Measurements from ENCODE around the gene USH2A. TPM values are rescaled to one million over a fixed set of nuclear protein-coding genes. Genes with fewer than 3 reads are reported as not detected.

Gene USH2A
- total RNA-seq, 2 experiments from 2014 or later: not detected

GRCh38 chr1:216044538-216044937 is 378.7 kb downstream of the USH2A start:
- ATAC-seq (no peak), DNase-seq (no peak)
- Mint-ChIP-seq H3K9me3 (peaks cover 5% of the 10 kb centered on the region), H3K4me3 (no peak overlapping the region), H3K27ac (no peak overlapping the region), H3K27me3 (no peaks in the 10 kb centered on the region), H3K4me1 (ENCODE audit: low read depth) (no peaks in the 10 kb centered on the region), H3K36me3 (ENCODE audit: low read depth) (no peaks in the 10 kb centered on the region)
- intact Hi-C loops (cut with micrococcal nuclease): no loop called here
- ChIA-PET POLR2A (no interaction called here), CTCF (no interaction called here)
- no peak for TF ChIP-seq CTCF (IDR thresholded peaks at IDR 0.05)

GRCh38 chr1:216034506-216034905 is 388.7 kb downstream of the USH2A start:
- H3K27ac Mint-ChIP-seq: no peak overlapping the region
- ChIA-PET POLR2A (no interaction called here), CTCF (no interaction called here)
- H3K36me3 Mint-ChIP-seq (ENCODE audit: low read depth): no peaks in the 10 kb centered on the region
- no peak for TF ChIP-seq CTCF (IDR thresholded peaks at IDR 0.05)
- H3K4me3 Mint-ChIP-seq: no peak overlapping the region
- no peak for DNase-seq
- H3K4me1 Mint-ChIP-seq (ENCODE audit: low read depth): no peaks in the 10 kb centered on the region
- H3K27me3 Mint-ChIP-seq: no peaks in the 10 kb centered on the region
- peaks cover 2% of the 10 kb centered on the region for H3K9me3 Mint-ChIP-seq
- ATAC-seq: no peak
- intact Hi-C loops (cut with micrococcal nuclease): no loop called here

GRCh38 chr1:216032961-216033614 is 390.2 kb downstream of the USH2A start:
- POLR2A ChIA-PET: no interaction called here
- intact Hi-C loops (cut with micrococcal nuclease): no loop called here
- TF ChIP-seq CTCF (IDR thresholded peaks at IDR 0.05): no peak
- DNase-seq: no peak
- CTCF ChIA-PET: no interaction called here
- Mint-ChIP-seq H3K4me1 (ENCODE audit: low read depth) (no peaks in the 10 kb centered on the region), H3K36me3 (ENCODE audit: low read depth) (no peaks in the 10 kb centered on the region), H3K27me3 (no peaks in the 10 kb centered on the region), H3K9me3 (peaks cover 4% of the 10 kb centered on the region), H3K4me3 (no peak overlapping the region), H3K27ac (no peak overlapping the region)
- ATAC-seq: no peak

- CTCF ChIA-PET: no interaction called here
Observed at GRCh38 chr1:216032284-216032683, 391.0 kb downstream of the USH2A start.

GRCh38 chr1:216028631-216029030 is 394.6 kb downstream of the USH2A start:
- no peak overlapping the region for H3K27ac Mint-ChIP-seq
- H3K4me3 Mint-ChIP-seq: no peak overlapping the region
- ChIA-PET CTCF (no interaction called here), POLR2A (no interaction called here)
- no peak for TF ChIP-seq CTCF (IDR thresholded peaks at IDR 0.05)
- ATAC-seq: no peak
- peaks cover 5% of the 10 kb centered on the region for H3K9me3 Mint-ChIP-seq
- H3K4me1 Mint-ChIP-seq (ENCODE audit: low read depth): no peaks in the 10 kb centered on the region
- intact Hi-C loops (cut with micrococcal nuclease): no loop called here
- H3K36me3 Mint-ChIP-seq (ENCODE audit: low read depth): no peaks in the 10 kb centered on the region
- no peak for DNase-seq
- H3K27me3 Mint-ChIP-seq: no peaks in the 10 kb centered on the region

More at GRCh38 chr1:216032284-216032683, 391.0 kb downstream of the USH2A start:
- Mint-ChIP-seq H3K9me3 (peaks cover 4% of the 10 kb centered on the region), H3K27ac (no peak overlapping the region), H3K4me3 (no peak overlapping the region), H3K27me3 (no peaks in the 10 kb centered on the region), H3K4me1 (ENCODE audit: low read depth) (no peaks in the 10 kb centered on the region), H3K36me3 (ENCODE audit: low read depth) (no peaks in the 10 kb centered on the region)
- intact Hi-C loops (cut with micrococcal nuclease): no loop called here
- ATAC-seq (no peak), DNase-seq (no peak)
- POLR2A ChIA-PET: no interaction called here
- TF ChIP-seq CTCF (IDR thresholded peaks at IDR 0.05): no peak
